ENCODE results near the gene UNC13B. TPM values are rescaled to one million over a fixed set of nuclear protein-coding genes. Genes with fewer than 3 reads are reported as not detected.

UNC13B gene
- total RNA-seq, 2 donors from 2014 or later: 1.4 to 1.7 TPM

- peaks cover 3% of the 10 kb centered on the region for H3K4me1 Mint-ChIP-seq
- H3K9me3 Mint-ChIP-seq: no peaks in the 10 kb centered on the region
- H3K36me3 Mint-ChIP-seq (ENCODE audit: low read depth): no peaks in the 10 kb centered on the region
- H3K4me3 Mint-ChIP-seq: no peak overlapping the region
- H3K27ac Mint-ChIP-seq: no peak overlapping the region
- peaks cover 11% of the 10 kb centered on the region for H3K27me3 Mint-ChIP-seq
- no peak for ATAC-seq (replicated peaks)
Measured at GRCh38 chr9:35294066-35294465, 132.3 kb downstream of the UNC13B start.

GRCh38 chr9:35294556-35294955, 132.7 kb downstream of the UNC13B start:
- no peak for ATAC-seq (replicated peaks)
- Mint-ChIP-seq H3K27me3 (peaks cover 12% of the 10 kb centered on the region), H3K4me3 (no peak overlapping the region), H3K36me3 (ENCODE audit: low read depth) (no peaks in the 10 kb centered on the region), H3K27ac (no peak overlapping the region), H3K9me3 (no peaks in the 10 kb centered on the region), H3K4me1 (peaks cover 3% of the 10 kb centered on the region)

GRCh38 chr9:35295369-35296036, 133.7 kb downstream of the UNC13B start:
- H3K4me3 Mint-ChIP-seq: no peak overlapping the region
- H3K36me3 Mint-ChIP-seq (ENCODE audit: low read depth): no peaks in the 10 kb centered on the region
- no peak overlapping the region for H3K27ac Mint-ChIP-seq
- peaks cover 16% of the 10 kb centered on the region for H3K27me3 Mint-ChIP-seq
- no peaks in the 10 kb centered on the region for H3K9me3 Mint-ChIP-seq
- ATAC-seq (replicated peaks): no peak
- peaks cover 3% of the 10 kb centered on the region for H3K4me1 Mint-ChIP-seq

GRCh38 chr9:35303567-35303966, 141.8 kb downstream of the UNC13B start:
- no peak for ATAC-seq (replicated peaks)
- Mint-ChIP-seq H3K27ac (no peak overlapping the region), H3K9me3 (no peaks in the 10 kb centered on the region), H3K36me3 (ENCODE audit: low read depth) (no peaks in the 10 kb centered on the region), H3K27me3 (peaks cover 50% of the 10 kb centered on the region), H3K4me1 (no peaks in the 10 kb centered on the region), H3K4me3 (no peak overlapping the region)

- no peak for ATAC-seq (replicated peaks)
Measured at GRCh38 chr9:35306283-35306682, 144.5 kb downstream of the UNC13B start.

GRCh38 chr9:35308316-35308715, 146.5 kb downstream of the UNC13B start:
- H3K4me3 Mint-ChIP-seq: no peak overlapping the region

More at GRCh38 chr9:35306283-35306682, 144.5 kb downstream of the UNC13B start:
- Mint-ChIP-seq H3K4me1 (no peaks in the 10 kb centered on the region), H3K36me3 (ENCODE audit: low read depth) (no peaks in the 10 kb centered on the region), H3K4me3 (no peak overlapping the region), H3K27me3 (peaks cover 42% of the 10 kb centered on the region), H3K9me3 (no peaks in the 10 kb centered on the region), H3K27ac (no peak overlapping the region)

GRCh38 chr9:35311891-35312639, 150.3 kb downstream of the UNC13B start:
- no peak for ATAC-seq (replicated peaks)
- Mint-ChIP-seq H3K4me1 (no peaks in the 10 kb centered on the region), H3K27me3 (peaks cover 7% of the 10 kb centered on the region), H3K4me3 (no peak overlapping the region), H3K27ac (no peak overlapping the region), H3K36me3 (ENCODE audit: low read depth) (no peaks in the 10 kb centered on the region), H3K9me3 (no peaks in the 10 kb centered on the region)

More at GRCh38 chr9:35308316-35308715, 146.5 kb downstream of the UNC13B start:
- H3K36me3 Mint-ChIP-seq (ENCODE audit: low read depth): no peaks in the 10 kb centered on the region
- ATAC-seq (replicated peaks): no peak
- H3K9me3 Mint-ChIP-seq: no peaks in the 10 kb centered on the region
- peaks cover 24% of the 10 kb centered on the region for H3K27me3 Mint-ChIP-seq
- H3K4me1 Mint-ChIP-seq: no peaks in the 10 kb centered on the region
- no peak overlapping the region for H3K27ac Mint-ChIP-seq

- Mint-ChIP-seq H3K4me3 (no peak overlapping the region), H3K27ac (no peak overlapping the region), H3K27me3 (peaks cover 5% of the 10 kb centered on the region), H3K4me1 (no peaks in the 10 kb centered on the region), H3K36me3 (ENCODE audit: low read depth) (no peaks in the 10 kb centered on the region), H3K9me3 (no peaks in the 10 kb centered on the region)
- ATAC-seq (replicated peaks): no peak
Measured at GRCh38 chr9:35313460-35313859, 151.7 kb downstream of the UNC13B start.

GRCh38 chr9:35313916-35314315, 152.1 kb downstream of the UNC13B start:
- peaks cover under 1% of the 10 kb centered on the region for H3K27me3 Mint-ChIP-seq
- H3K9me3 Mint-ChIP-seq: no peaks in the 10 kb centered on the region
- H3K4me1 Mint-ChIP-seq: no peaks in the 10 kb centered on the region
- no peaks in the 10 kb centered on the region for H3K36me3 Mint-ChIP-seq (ENCODE audit: low read depth)
- no peak overlapping the region for H3K27ac Mint-ChIP-seq
- no peak for ATAC-seq (replicated peaks)
- H3K4me3 Mint-ChIP-seq: no peak overlapping the region

GRCh38 chr9:35318741-35319140, 156.9 kb downstream of the UNC13B start:
- H3K27ac Mint-ChIP-seq: no peak overlapping the region
- no peaks in the 10 kb centered on the region for H3K36me3 Mint-ChIP-seq (ENCODE audit: low read depth)
- H3K4me3 Mint-ChIP-seq: no peak overlapping the region
- H3K4me1 Mint-ChIP-seq: no peaks in the 10 kb centered on the region
- no peak for ATAC-seq (replicated peaks)
- H3K27me3 Mint-ChIP-seq: peaks cover 5% of the 10 kb centered on the region
- no peaks in the 10 kb centered on the region for H3K9me3 Mint-ChIP-seq

- peak; percentile 61 for ATAC-seq (replicated peaks)
- H3K36me3 Mint-ChIP-seq (ENCODE audit: low read depth): no peaks in the 10 kb centered on the region
- no peaks in the 10 kb centered on the region for H3K9me3 Mint-ChIP-seq
- H3K27me3 Mint-ChIP-seq: peaks cover 13% of the 10 kb centered on the region
- H3K27ac Mint-ChIP-seq: no peak overlapping the region
- no peaks in the 10 kb centered on the region for H3K4me1 Mint-ChIP-seq
- no peak overlapping the region for H3K4me3 Mint-ChIP-seq
Measured at GRCh38 chr9:35322075-35322885, 160.5 kb downstream of the UNC13B start.

GRCh38 chr9:35324966-35325365, 163.2 kb downstream of the UNC13B start:
- H3K27me3 Mint-ChIP-seq: peaks cover 13% of the 10 kb centered on the region
- no peak for ATAC-seq (replicated peaks)
- no peaks in the 10 kb centered on the region for H3K36me3 Mint-ChIP-seq (ENCODE audit: low read depth)
- H3K9me3 Mint-ChIP-seq: peaks cover 4% of the 10 kb centered on the region
- H3K4me3 Mint-ChIP-seq: no peak overlapping the region
- no peak overlapping the region for H3K27ac Mint-ChIP-seq
- no peaks in the 10 kb centered on the region for H3K4me1 Mint-ChIP-seq

- H3K4me1 Mint-ChIP-seq: no peaks in the 10 kb centered on the region
- ATAC-seq (replicated peaks): no peak
- no peak overlapping the region for H3K27ac Mint-ChIP-seq
- peaks cover 4% of the 10 kb centered on the region for H3K9me3 Mint-ChIP-seq
- no peaks in the 10 kb centered on the region for H3K36me3 Mint-ChIP-seq (ENCODE audit: low read depth)
- peaks cover 12% of the 10 kb centered on the region for H3K27me3 Mint-ChIP-seq
- no peak overlapping the region for H3K4me3 Mint-ChIP-seq
Measured at GRCh38 chr9:35333551-35333950, 171.7 kb downstream of the UNC13B start.

- Mint-ChIP-seq H3K9me3 (no peaks in the 10 kb centered on the region), H3K27me3 (peaks cover 12% of the 10 kb centered on the region), H3K4me1 (no peaks in the 10 kb centered on the region), H3K4me3 (no peak overlapping the region), H3K36me3 (ENCODE audit: low read depth) (no peaks in the 10 kb centered on the region), H3K27ac (no peak overlapping the region)
- no peak for ATAC-seq (replicated peaks)
Measured at GRCh38 chr9:35335164-35335563, 173.4 kb downstream of the UNC13B start.

Data from activated T-helper 17 cell treated with anti-CD3 and anti-CD28 coated beads, Interleukin-2, amount 50 U/mL, for 72 hours (primary cell).